ENCODE results near the gene BRD2. TPM values are rescaled to one million over a fixed set of nuclear protein-coding genes. Genes with fewer than 3 reads are reported as not detected.

Gene BRD2
- total RNA-seq, 1 experiment from 2014 or later, result 252 TPM

GRCh38 chr6:32963866-32964265 lies 4.5 kb upstream of the BRD2 start:
- no CpG with 5 or more reads among the region's 1 CpG for WGBS (ENCODE audit: extremely low coverage, insufficient read length, low lambda C conversion rate)
- Histone ChIP-seq H4K91ac (ENCODE audit: insufficient read length, low read depth, low read length) (no peak overlapping the region), H4K20me1 (ENCODE audit: control insufficient read depth, insufficient read depth, insufficient read length) (no peaks in the 10 kb centered on the region), H3K9ac (ENCODE audit: extremely low read depth, insufficient read length, low read length) (no peak overlapping the region), H3K79me2 (ENCODE audit: insufficient read depth, low read length) (no peaks in the 10 kb centered on the region; the same call in 1 of the 2 replicates), H3K14ac (ENCODE audit: insufficient read depth, low read length) (no peak overlapping the region), H2BK5ac (ENCODE audit: insufficient read length, low read length) (no peak overlapping the region), H2BK15ac (ENCODE audit: low read depth, low read length) (no peak overlapping the region), H2AFZ (ENCODE audit: low read length) (no peak overlapping the region), H3K27me3 (ENCODE audit: insufficient read depth, low read length) (no peaks in the 10 kb centered on the region), H3K4ac (ENCODE audit: low read depth, low read length) (no peak overlapping the region), H2BK20ac (ENCODE audit: low read depth, low read length, poor library complexity, severe bottlenecking) (no peak overlapping the region), H2BK120ac (ENCODE audit: low read depth, low read length, poor library complexity, severe bottlenecking) (no peak overlapping the region), H3T11ph (ENCODE audit: low read length) (no peak overlapping the region), H3K4me1 (ENCODE audit: insufficient read depth, low read length) (no peaks in the 10 kb centered on the region), H2BK12ac (ENCODE audit: insufficient read length, low read depth, low read length) (no peak overlapping the region), H3K18ac (ENCODE audit: insufficient read length, low read depth, low read length) (no peak overlapping the region), H3K27ac (ENCODE audit: insufficient read length, low read depth, low read length) (no peak overlapping the region), H3K4me2 (ENCODE audit: insufficient read depth, insufficient read length, low read length) (no peak overlapping the region), H4K8ac (replicated peaks; ENCODE audit: insufficient read length, low read depth, low read length) (no peak overlapping the region), H3K23ac (ENCODE audit: insufficient read length, low read depth, low read length) (no peak overlapping the region), H2AK5ac (ENCODE audit: insufficient read length, low read length) (no peak overlapping the region), H3K79me1 (ENCODE audit: insufficient read depth, low read depth, low read length, poor library complexity, severe bottlenecking) (no peaks in the 10 kb centered on the region), H3K23me2 (ENCODE audit: insufficient read length, low read depth, low read length, poor library complexity, severe bottlenecking) (no peaks in the 10 kb centered on the region), H4K5ac (ENCODE audit: insufficient read length, low read depth, low read length) (no peak overlapping the region), H3K9me3 (ENCODE audit: control insufficient read depth, low read depth, low read length) (no peaks in the 10 kb centered on the region), H3K56ac (ENCODE audit: insufficient read length, low read depth, low read length) (no peak overlapping the region)
- no peak overlapping the region for H3K4me3 Mint-ChIP-seq
- H3K27ac Mint-ChIP-seq, result no peak overlapping the region
- no peaks in the 10 kb centered on the region for H3K27me3 Mint-ChIP-seq (ENCODE audit: low read depth)
- H3K36me3 Mint-ChIP-seq (ENCODE audit: insufficient read depth in 1 of 3, low read depth in 3 of 3), result peaks cover 0 to 2% (median 0%) of the 10 kb centered on the region in 3 experiments; a peak in 2 of 7 replicates
- H3K9me3 Mint-ChIP-seq, result no peaks in the 10 kb centered on the region; a peak in 1 of 5 replicates
- no peak for TF ChIP-seq CTCF (conservative IDR thresholded peaks at IDR 0.05)
- no peak for DNase-seq
- peaks cover 10 to 13% of the 10 kb centered on the region in 2 experiments for H3K4me1 Mint-ChIP-seq
